ENCODE data around the gene OGFRL1.

The OGFRL1 gene

GRCh38 chr6:71284785-71285184 lies 3.8 kb upstream of the OGFRL1 start:
- no peak for DNase-seq (ENCODE audit: low read depth in 2 of 2)

DNA sequence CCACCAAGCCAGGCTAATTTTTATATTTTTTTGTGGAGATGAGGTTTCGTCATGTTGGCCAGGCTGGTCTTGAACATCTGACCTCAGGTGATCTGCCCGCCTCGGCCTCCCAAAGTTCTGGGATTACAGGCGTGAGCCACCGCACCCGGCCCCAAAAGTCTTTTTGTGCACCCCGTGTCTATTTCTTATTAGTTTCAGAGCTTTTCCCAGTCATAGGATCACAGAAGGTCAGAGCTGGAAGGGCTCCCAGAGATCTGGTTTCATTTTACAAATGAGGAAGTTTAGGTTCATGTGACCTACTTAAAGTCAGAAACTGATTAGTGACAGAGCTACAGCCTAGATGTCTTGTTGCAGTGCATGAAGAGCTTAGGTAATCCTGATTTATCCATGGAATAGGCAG lies 1.6 kb upstream of the OGFRL1 start:
- DNase-seq (ENCODE audit: low read depth in 2 of 2): no peak

GRCh38 chr6:71287926-71288227 lies 734 bp upstream of the OGFRL1 start:
- DNase-seq (ENCODE audit: low read depth in 2 of 2): no peak

GRCh38 chr6:71289039-71289801 lies 609 bp downstream of the OGFRL1 start:
- peak; percentile 1 to 4 for DNase-seq (ENCODE audit: low read depth in 2 of 2)

DNA sequence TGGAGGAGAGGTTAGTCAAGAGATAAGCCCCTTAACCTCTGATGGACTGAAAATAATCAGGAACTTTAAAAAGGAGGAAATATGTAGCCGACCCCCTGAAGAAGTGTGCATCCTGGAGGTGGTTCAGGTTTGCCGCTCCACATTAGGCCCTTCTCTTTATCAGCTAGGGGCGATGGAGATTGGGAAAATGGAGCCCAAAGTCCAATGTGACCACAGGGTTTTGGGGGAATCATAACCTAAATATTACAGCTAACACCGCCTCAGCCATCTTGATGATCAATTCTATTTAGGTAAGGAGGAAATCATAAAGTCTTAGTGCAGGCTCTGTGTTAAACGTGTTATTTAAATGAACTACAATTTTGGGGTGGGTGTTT lies 1.2 kb downstream of the OGFRL1 start:
- no peak for DNase-seq (ENCODE audit: low read depth in 2 of 2)

DNA sequence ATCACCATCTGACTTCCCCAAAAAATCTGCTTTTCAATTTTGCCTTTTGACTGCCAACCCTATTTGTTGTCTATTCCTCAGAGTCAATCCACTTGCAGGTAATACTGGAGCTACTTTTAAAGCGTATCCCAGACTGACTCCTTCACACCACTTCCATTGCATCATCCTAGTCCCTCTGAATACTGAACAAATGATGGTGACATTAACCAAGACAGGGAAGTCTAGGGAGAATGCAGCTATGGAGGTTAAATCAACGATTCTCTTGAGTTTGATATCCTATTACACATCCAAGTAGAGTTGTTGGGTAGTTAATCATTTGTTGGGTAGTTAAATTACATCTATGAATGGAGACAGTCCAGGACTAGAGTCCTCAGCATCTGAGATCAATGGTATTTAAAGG lies 2.0 kb downstream of the OGFRL1 start:
- no peak for DNase-seq (ENCODE audit: low read depth in 2 of 2)

DNA sequence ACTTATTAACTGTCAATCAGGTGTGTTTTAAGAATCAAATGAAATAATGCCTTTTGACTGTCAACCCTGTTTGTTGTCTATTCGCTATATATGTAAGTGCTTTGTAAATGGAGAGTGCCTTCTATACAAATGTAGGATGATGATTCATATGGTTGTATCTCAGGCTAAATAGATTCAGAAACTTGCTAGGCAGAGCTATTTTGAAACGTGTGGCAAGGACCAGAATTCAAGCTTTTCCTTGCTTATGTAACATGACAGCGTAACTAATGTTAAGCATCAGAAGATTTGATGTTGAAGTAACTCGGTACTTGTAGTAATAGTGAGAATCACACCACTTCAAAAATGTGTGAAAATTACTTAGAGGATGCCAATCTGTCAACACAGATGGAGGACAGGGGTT lies 3.4 kb downstream of the OGFRL1 start:
- no peak for DNase-seq (ENCODE audit: low read depth in 2 of 2)

DNA sequence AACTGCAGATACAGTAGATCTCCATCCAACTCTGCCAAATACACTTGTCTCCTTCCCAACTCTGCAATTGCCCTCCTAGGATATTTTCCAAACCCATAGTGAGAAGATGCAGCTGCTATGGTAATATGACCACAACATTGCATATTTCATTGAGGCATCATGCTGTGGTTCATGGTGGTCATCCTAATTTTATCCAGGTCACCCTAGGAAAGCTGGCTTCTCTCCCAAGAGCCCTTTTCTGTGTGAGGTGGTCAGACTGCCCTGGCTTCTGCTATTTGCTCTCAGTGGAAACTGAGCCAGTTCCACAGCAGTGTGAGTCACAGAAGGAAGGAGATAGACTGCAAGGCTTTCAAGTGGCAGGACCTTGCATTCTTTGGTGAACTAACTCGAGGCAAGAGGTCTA lies 5.5 kb downstream of the OGFRL1 start:
- DNase-seq (ENCODE audit: low read depth in 2 of 2): no peak

- no peak for DNase-seq (ENCODE audit: low read depth in 2 of 2)
These were observed 9.8 kb downstream of the OGFRL1 start for GRCh38 chr6:71298459-71298858.

DNA sequence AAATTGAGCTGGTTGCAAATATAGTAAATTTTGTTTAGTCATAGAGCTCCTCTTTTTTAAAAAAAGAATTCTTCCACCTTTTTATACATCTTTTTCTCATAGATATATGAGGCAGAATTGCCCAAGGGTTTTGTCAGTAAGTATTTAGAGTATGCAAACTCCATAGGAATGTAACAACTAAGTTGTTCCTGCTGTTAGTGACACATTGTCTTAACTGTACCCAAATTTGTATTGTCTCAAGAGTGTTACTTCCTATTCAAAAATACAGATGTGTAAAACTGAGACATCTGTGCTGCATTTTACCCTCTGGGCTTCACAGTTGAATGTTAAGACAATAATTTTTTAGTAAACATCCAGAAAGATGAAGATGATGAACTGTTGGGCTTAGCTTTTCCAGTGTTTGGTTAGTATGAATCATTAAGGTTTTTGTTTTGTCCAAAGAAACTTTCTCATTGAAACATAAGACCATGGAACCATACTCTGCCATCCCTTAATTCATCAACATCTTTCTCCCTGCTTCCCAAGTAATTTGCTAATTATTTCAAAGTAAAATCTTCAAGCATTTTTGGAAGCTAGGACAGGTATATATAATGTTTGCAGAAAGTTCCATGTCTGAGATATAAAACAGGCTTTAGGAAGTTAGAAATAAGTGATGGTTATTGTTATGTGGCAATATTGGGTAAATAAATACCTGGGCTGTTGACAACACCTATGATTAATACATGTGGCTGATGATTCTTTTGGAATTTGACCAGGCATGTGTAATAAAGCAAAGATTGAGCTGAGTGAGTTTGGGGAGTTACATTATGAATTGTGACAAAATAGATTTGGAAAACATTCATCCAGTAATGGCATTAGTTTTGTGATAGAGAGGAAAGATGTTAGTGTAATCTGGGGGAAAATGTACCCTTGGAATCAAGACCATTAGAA lies 11.2 kb downstream of the OGFRL1 start:
- no peak for DNase-seq (ENCODE audit: low read depth in 2 of 2)

DNA sequence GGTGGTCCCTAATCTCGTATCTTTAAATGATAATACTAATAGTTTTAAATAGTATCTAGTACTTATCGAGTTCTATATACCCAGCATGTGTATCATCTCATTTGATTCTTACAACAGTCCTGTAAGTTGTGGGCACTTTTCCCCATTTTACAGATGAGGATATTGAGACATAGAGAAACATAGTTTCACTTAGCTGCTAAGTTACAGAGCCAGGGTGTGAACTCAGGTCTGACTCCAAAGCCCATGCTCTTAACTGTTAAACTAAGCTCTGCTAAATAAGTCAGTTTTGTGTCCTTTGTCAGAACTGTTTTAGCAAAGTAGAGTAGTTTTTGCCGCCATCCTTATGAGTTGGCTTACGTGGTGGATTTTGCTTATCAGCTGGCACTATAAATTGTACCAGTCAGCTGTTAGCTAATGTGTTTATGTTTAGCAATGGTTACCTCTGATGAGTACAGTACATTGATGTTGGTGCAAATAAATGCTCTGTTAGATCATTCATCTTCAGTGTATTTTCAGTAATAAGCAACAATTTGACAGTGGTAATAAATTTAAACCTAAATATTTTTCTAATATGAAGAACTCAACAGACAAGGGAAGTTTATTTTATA lies 12.1 kb downstream of the OGFRL1 start:
- no peak for DNase-seq (ENCODE audit: low read depth in 2 of 2)

GRCh38 chr6:71301546-71301945 lies 12.9 kb downstream of the OGFRL1 start:
- no peak for DNase-seq (ENCODE audit: low read depth in 2 of 2)

DNA sequence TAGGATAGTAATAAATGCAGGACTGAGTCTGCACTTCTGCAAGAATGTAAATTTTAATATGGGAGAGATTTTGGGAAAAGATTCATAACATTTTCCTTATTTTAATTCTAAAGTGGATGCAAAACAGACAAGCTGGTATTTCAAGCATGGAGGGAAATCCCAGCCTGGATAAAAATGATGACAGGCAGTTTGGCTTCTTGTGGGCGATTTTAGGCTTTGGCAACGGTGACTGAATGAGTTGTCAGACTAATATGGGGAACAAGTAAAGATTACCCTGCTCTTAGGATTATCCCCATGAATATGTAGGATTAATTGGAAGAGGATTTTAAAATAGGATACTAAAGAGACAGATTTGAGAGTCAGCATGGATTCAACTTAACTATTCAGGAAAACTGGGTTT lies 21.0 kb downstream of the OGFRL1 start:
- no peak for DNase-seq (ENCODE audit: low read depth in 2 of 2)

DNA sequence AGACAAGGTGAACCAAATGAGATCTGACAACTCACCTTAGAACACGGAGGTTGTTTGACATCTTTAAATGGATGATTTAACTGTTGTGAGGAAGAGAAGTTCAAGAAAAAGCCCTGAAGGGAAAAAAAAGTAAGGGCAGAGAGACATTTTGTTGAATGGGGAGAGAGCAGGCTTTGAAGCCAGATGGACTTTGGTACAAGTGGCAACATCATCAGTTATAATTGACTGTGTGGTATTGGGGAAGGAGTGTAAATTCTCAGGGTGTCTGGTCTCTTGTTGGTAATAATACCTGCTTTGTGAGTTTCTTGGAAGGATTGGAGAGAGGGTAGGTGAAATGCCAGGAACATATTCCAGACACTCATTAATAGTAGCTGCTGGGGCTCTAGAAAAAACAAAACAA lies 21.6 kb downstream of the OGFRL1 start:
- DNase-seq (ENCODE audit: low read depth in 2 of 2): no peak

- no peak for DNase-seq (ENCODE audit: low read depth in 2 of 2)
These were observed 23.5 kb downstream of the OGFRL1 start for GRCh38 chr6:71312089-71312488.

GRCh38 chr6:71317441-71317840 lies 28.8 kb downstream of the OGFRL1 start:
- no peak for DNase-seq (ENCODE audit: low read depth in 2 of 2)

GRCh38 chr6:71320041-71320440 lies 31.4 kb downstream of the OGFRL1 start:
- DNase-seq (ENCODE audit: low read depth in 2 of 2): no peak

- DNase-seq (ENCODE audit: low read depth in 2 of 2): no peak
These were observed 32.7 kb downstream of the OGFRL1 start for GRCh38 chr6:71321314-71321713.

DNA sequence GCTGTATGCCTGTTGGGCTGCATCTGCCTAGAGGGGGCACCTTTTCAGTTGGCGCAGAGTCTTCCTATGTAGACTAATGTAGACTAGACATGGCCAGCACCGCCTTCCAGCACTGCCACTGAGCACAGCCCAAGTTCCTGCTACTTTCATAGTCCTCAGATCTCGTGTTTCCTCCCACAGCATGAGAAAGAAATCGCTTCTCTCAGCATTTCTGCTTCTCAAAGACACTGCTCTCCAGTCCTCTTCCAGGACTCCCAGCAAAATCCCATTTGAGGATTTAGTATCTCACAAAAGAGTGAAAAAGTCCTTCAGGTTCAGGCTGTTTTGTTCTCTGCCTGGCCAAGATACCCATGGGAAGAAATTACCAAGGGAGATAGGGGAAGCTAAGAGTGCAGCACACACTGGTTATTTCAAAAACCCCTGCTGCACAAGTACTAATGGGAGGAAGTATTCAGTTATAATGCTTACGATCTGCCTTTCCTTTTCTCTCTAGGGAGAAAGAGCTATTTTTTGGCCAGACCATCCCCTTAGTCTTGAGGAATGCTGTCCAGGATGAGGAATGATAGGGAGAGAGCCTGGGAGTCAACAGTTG lies 35.7 kb downstream of the OGFRL1 start:
- no peak for DNase-seq (ENCODE audit: low read depth in 2 of 2)

DNA sequence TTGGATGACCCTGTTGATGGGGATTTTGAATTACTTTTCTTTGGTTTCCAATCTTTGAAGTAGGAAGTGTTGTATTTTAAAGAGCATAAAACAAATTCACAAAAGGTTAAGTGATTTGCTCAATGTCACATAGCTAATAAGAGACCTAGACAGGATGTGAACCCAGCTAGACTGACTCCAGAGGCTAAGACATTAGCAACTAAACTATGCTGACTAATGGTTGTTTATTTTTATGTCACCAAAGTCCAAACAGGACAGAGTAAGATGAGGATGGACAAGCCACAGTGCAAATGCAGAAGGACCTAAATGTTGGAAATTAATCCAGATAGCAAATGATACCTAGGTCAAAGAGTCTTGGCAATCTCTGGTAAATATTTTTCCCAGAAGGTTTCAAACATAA lies 38.0 kb downstream of the OGFRL1 start:
- DNase-seq (ENCODE audit: low read depth in 2 of 2): no peak

- no peak for DNase-seq (ENCODE audit: low read depth in 2 of 2)
These were observed 41.9 kb downstream of the OGFRL1 start for GRCh38 chr6:71330501-71330900.

DNA sequence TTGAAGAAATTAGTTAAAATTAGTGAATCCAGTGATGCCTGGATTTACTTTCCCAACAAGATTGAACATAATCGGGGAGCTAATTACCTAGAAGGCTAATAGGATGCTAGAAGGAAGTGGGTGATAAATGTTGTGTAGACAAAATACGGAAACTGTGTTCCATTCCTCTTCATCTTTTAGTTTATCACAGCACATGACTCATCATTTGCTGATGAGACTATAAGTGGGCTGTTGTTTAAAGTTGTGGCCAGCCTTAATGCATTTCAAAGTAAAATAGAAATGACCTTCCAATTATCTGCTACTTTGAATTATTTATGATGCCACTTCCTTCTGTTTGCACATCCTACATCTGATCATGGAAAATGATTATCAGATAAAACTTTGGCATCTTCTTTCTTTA lies 43.4 kb downstream of the OGFRL1 start:
- DNase-seq (ENCODE audit: low read depth in 2 of 2): no peak

DNA sequence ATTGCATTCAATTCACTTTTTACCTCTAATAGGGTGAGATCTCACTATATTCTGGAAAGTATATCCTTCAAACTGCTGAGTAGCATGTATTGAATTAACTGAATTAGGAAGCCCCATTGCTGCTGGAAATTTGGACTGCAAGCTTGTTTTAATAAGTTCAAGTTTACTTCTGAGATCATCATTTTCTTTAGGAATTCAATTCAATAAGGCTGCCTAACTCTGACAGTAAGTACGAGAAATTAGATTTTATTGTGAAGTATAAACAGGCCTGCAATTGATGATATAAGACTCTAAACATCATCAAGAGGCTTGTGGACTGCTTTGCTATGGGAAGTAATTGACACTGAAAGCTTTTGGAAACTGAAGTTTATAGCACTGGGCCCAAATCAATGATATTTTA lies 44.4 kb downstream of the OGFRL1 start:
- DNase-seq (ENCODE audit: low read depth in 2 of 2): no peak

All from stimulated activated CD8-positive, alpha-beta memory T cell treated with anti-CD3 and anti-CD28 coated beads, Interleukin-15, amount 100 ng/mL, for 48 hours (primary cell).